ENCODE results near the gene APEX1. TPM values are rescaled to one million over a fixed set of nuclear protein-coding genes. Genes with fewer than 3 reads are reported as not detected.
A peak's percentile ranks its signal among the peaks of the same experiment; 100 is the strongest.

APEX1 gene
- total and polyA plus RNA-seq, 2 of the 8 experiments (the other 6 are each of a cell fraction or from before 2014, with no cell fraction given), result 384 to 700 TPM

DNA sequence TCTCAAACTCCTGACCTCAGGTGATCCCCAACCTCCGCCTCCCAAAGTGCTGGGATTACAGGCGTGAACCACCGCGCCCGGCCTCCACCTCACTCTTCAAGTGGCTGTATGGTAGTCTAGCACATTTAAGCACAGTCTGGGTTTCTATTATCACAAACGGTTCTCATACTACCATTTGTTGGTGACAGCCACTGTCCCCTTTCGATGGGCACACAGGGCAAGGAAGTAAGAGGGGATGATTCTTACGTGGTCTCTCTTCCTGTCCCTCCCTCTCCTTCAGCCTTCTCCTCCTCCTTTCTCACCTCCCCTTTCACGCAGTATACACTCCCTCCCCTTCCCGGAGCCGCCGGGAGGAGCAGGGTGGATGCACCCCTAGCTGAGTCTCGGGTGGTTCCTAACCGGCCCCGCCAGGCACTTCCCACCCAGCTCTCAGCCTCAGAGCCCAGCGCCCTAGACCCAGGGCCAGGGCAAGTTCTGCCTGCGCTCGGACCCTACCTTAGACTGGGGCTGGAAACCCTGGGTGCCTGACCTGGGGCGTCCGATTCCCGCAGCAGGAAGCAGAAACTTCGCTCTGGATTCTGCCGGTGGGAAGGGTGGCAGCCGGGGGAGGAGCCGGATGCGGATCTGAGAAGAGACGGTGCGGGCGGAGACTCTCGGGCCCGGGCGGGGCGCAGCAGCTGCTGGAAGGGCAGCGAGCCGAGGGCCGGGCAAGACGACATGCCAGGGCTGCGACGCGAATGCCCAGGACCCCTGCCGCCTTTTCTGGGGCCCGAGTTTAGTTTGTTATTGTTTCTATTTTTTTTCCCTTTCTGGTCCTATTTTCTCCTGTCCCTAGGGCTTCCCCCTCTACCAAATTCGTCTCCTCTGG is 41.9 kb upstream of the APEX1 start, which contains the start of gene TEP1 (continued):
- TF ChIP-seq GABPA (IDR thresholded peaks at IDR 0.05; ENCODE audit: borderline replicate concordance, insufficient read depth, low read length) (no peak), TAF7 (optimal IDR thresholded peaks at IDR 0.05; ENCODE audit: borderline replicate concordance, low read depth, low read length) (no peak), SP1 (IDR thresholded peaks at IDR 0.05; ENCODE audit: low read depth, low read length) (no peak), GTF2F1 (IDR thresholded peaks at IDR 0.05; ENCODE audit: borderline replicate concordance, low read depth, low read length) (no peak), JUN (IDR thresholded peaks at IDR 0.05; ENCODE audit: low read depth, low read length) (no peak), SIX5 (IDR thresholded peaks at IDR 0.05; ENCODE audit: low read depth, low read length) (no peak), TBP (IDR thresholded peaks at IDR 0.05; ENCODE audit: low read depth, low read length) (peak; percentile 55)
- TF ChIP-seq, protein P1, sequence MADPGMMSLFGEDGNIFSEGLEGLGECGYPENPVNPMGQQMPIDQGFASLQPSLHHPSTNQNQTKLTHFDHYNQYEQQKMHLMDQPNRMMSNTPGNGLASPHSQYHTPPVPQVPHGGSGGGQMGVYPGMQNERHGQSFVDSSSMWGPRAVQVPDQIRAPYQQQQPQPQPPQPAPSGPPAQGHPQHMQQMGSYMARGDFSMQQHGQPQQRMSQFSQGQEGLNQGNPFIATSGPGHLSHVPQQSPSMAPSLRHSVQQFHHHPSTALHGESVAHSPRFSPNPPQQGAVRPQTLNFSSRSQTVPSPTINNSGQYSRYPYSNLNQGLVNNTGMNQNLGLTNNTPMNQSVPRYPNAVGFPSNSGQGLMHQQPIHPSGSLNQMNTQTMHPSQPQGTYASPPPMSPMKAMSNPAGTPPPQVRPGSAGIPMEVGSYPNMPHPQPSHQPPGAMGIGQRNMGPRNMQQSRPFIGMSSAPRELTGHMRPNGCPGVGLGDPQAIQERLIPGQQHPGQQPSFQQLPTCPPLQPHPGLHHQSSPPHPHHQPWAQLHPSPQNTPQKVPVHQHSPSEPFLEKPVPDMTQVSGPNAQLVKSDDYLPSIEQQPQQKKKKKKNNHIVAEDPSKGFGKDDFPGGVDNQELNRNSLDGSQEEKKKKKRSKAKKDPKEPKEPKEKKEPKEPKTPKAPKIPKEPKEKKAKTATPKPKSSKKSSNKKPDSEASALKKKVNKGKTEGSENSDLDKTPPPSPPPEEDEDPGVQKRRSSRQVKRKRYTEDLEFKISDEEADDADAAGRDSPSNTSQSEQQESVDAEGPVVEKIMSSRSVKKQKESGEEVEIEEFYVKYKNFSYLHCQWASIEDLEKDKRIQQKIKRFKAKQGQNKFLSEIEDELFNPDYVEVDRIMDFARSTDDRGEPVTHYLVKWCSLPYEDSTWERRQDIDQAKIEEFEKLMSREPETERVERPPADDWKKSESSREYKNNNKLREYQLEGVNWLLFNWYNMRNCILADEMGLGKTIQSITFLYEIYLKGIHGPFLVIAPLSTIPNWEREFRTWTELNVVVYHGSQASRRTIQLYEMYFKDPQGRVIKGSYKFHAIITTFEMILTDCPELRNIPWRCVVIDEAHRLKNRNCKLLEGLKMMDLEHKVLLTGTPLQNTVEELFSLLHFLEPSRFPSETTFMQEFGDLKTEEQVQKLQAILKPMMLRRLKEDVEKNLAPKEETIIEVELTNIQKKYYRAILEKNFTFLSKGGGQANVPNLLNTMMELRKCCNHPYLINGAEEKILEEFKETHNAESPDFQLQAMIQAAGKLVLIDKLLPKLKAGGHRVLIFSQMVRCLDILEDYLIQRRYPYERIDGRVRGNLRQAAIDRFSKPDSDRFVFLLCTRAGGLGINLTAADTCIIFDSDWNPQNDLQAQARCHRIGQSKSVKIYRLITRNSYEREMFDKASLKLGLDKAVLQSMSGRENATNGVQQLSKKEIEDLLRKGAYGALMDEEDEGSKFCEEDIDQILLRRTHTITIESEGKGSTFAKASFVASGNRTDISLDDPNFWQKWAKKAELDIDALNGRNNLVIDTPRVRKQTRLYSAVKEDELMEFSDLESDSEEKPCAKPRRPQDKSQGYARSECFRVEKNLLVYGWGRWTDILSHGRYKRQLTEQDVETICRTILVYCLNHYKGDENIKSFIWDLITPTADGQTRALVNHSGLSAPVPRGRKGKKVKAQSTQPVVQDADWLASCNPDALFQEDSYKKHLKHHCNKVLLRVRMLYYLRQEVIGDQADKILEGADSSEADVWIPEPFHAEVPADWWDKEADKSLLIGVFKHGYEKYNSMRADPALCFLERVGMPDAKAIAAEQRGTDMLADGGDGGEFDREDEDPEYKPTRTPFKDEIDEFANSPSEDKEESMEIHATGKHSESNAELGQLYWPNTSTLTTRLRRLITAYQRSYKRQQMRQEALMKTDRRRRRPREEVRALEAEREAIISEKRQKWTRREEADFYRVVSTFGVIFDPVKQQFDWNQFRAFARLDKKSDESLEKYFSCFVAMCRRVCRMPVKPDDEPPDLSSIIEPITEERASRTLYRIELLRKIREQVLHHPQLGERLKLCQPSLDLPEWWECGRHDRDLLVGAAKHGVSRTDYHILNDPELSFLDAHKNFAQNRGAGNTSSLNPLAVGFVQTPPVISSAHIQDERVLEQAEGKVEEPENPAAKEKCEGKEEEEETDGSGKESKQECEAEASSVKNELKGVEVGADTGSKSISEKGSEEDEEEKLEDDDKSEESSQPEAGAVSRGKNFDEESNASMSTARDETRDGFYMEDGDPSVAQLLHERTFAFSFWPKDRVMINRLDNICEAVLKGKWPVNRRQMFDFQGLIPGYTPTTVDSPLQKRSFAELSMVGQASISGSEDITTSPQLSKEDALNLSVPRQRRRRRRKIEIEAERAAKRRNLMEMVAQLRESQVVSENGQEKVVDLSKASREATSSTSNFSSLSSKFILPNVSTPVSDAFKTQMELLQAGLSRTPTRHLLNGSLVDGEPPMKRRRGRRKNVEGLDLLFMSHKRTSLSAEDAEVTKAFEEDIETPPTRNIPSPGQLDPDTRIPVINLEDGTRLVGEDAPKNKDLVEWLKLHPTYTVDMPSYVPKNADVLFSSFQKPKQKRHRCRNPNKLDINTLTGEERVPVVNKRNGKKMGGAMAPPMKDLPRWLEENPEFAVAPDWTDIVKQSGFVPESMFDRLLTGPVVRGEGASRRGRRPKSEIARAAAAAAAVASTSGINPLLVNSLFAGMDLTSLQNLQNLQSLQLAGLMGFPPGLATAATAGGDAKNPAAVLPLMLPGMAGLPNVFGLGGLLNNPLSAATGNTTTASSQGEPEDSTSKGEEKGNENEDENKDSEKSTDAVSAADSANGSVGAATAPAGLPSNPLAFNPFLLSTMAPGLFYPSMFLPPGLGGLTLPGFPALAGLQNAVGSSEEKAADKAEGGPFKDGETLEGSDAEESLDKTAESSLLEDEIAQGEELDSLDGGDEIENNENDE (IDR thresholded peaks at IDR 0.05; ENCODE audit: insufficient replicate concordance, low read length), result no peak
- TF ChIP-seq, protein P2, sequence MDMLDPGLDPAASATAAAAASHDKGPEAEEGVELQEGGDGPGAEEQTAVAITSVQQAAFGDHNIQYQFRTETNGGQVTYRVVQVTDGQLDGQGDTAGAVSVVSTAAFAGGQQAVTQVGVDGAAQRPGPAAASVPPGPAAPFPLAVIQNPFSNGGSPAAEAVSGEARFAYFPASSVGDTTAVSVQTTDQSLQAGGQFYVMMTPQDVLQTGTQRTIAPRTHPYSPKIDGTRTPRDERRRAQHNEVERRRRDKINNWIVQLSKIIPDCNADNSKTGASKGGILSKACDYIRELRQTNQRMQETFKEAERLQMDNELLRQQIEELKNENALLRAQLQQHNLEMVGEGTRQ (IDR thresholded peaks at IDR 0.05; ENCODE audit: low read length), result no peak
